GM23338 (cell line): Measurements from ENCODE around the gene ZNF385C. TPM values are rescaled to one million over a fixed set of nuclear protein-coding genes. Genes with fewer than 3 reads are reported as not detected.

ENCODE experiments used
- ATAC-seq: fragments of 200-7000 bp; cut with Tn5 transposase; 3 replicates; pipeline ENCODE4 v1.9.1; 2020
- DNase-seq: peaks from one replicate; pipeline ENCODE4 v3.0.0-alpha.2; 2015; ENCODE audit warnings: low spot score
- H2AFZ ChIP-seq: fragments of 200-600 bp; sonication (generic); 2 replicates; pipeline ENCODE4 v1.8.0; 2016; ENCODE audit warnings: antibody characterized with exemption, mild to moderate bottlenecking, moderate library complexity
- H3F3A ChIP-seq: fragments of 200-600 bp; sonication (generic); replicated peaks from 2 replicates; pipeline ENCODE4 v1.8.0; 2017; ENCODE audit warnings: antibody characterized with exemption, mixed run types, low read depth
- H3K27ac ChIP-seq: fragments of 200-600 bp; sonication (generic); 2 replicates; pipeline ENCODE4 v1.6.1; 2016; ENCODE audit warnings: low read depth
- H3K27me3 ChIP-seq: fragments of 200-600 bp; sonication (generic); 2 replicates; pipeline ENCODE4 v1.8.0; 2016; ENCODE audit warnings: mild to moderate bottlenecking, mixed run types, moderate library complexity; ENCODE audit not compliant: insufficient read depth
- H3K36me3 ChIP-seq: fragments of 200-600 bp; sonication (generic); 2 replicates; pipeline ENCODE4 v1.8.0; 2016; ENCODE audit warnings: mild to moderate bottlenecking; ENCODE audit not compliant: insufficient read depth
- H3K4me1 ChIP-seq: fragments of 200-600 bp; sonication (generic); 2 replicates; pipeline ENCODE4 v1.8.0; 2016; ENCODE audit warnings: mild to moderate bottlenecking, moderate library complexity; ENCODE audit not compliant: insufficient read depth
- H3K4me2 ChIP-seq: fragments of 200-600 bp; sonication (generic); 2 replicates; pipeline ENCODE4 v1.7.1; 2017; ENCODE audit warnings: mixed run types
- H3K4me3 ChIP-seq: fragments of 200-600 bp; sonication (generic); 2 replicates; pipeline ENCODE4 v1.6.1; 2016; ENCODE audit warnings: mixed run types
- H3K79me2 ChIP-seq: fragments of 200-600 bp; sonication (generic); replicated peaks from 2 replicates; pipeline ENCODE4 v1.8.0; 2017; ENCODE audit warnings: mild to moderate bottlenecking; ENCODE audit not compliant: insufficient read depth
- H3K9me2 ChIP-seq: fragments of 200-600 bp; sonication (generic); 2 replicates; pipeline ENCODE4 v1.8.0; 2017; ENCODE audit not compliant: insufficient read depth
- H4K20me1 ChIP-seq: fragments of 200-600 bp; sonication (generic); replicated peaks from 2 replicates; pipeline ENCODE4 v1.8.0; 2017; ENCODE audit warnings: mild to moderate bottlenecking; ENCODE audit not compliant: insufficient read depth
- H3K27ac Mint-ChIP-seq: 2 replicates; pipeline ENCODE4 v1.8.0; 2020; ENCODE audit warnings: inconsistent platforms, mild to moderate bottlenecking, moderate library complexity, mixed read lengths
- H3K27me3 Mint-ChIP-seq: 3 replicates; pipeline ENCODE4 v1.8.0; 2022; ENCODE audit warnings: low read depth, mild to moderate bottlenecking, moderate library complexity, mixed read lengths, inconsistent platforms; ENCODE audit not compliant: insufficient read depth, poor library complexity
- H3K36me3 Mint-ChIP-seq: 3 replicates; pipeline ENCODE4 v1.8.0; 2021; ENCODE audit warnings: low read depth, mild to moderate bottlenecking, inconsistent platforms, moderate library complexity, mixed read lengths
- H3K4me1 Mint-ChIP-seq: 3 replicates; pipeline ENCODE4 v1.8.0; 2020; ENCODE audit warnings: mild to moderate bottlenecking, inconsistent platforms, mixed read lengths
- H3K4me3 Mint-ChIP-seq: 3 replicates; pipeline ENCODE4 v1.8.0; 2021; ENCODE audit warnings: moderate library complexity, mild to moderate bottlenecking, inconsistent platforms, mixed read lengths
- H3K9me3 Mint-ChIP-seq: 3 replicates; pipeline ENCODE4 v1.8.0; 2020; ENCODE audit warnings: moderate library complexity, mild to moderate bottlenecking, inconsistent platforms, mixed read lengths
- CREB1 ChIP-seq: fragments of 250-450 bp; sonication (Bioruptor Pico); IDR thresholded peaks from 2 replicates; pipeline ENCODE4 v1.5.0; 2020; ENCODE audit warnings: low read depth, mild to moderate bottlenecking, moderate library complexity
- EZH2 ChIP-seq: fragments of 200-600 bp; sonication (generic); IDR thresholded peaks from one replicate; pipeline ENCODE4 v1.8.0; 2017; ENCODE audit warnings: antibody characterized with exemption, mild to moderate bottlenecking, low read depth; ENCODE audit not compliant: unreplicated experiment
- EZH2phosphoT487 ChIP-seq: fragments of 200-600 bp; sonication (generic); IDR thresholded peaks from one replicate; pipeline ENCODE4 v1.8.1; 2018; ENCODE audit warnings: antibody characterized with exemption; ENCODE audit not compliant: unreplicated experiment
- JUNB ChIP-seq: IDR thresholded peaks from one replicate; pipeline ENCODE4 v1.6.1; 2016; ENCODE audit warnings: antibody characterized with exemption; ENCODE audit not compliant: unreplicated experiment
- NANOG ChIP-seq: IDR thresholded peaks from 2 replicates; pipeline ENCODE4 v1.6.1; 2016; ENCODE audit warnings: antibody characterized with exemption, borderline replicate concordance
- POLR2AphosphoS5 ChIP-seq: IDR thresholded peaks from 2 replicates; pipeline ENCODE4 v1.6.1; 2016; ENCODE audit warnings: antibody characterized with exemption, low read depth
- STAT1 ChIP-seq: IDR thresholded peaks from one replicate; pipeline ENCODE4 v1.6.1; 2016; ENCODE audit warnings: antibody characterized with exemption; ENCODE audit not compliant: unreplicated experiment
- ZNF114 ChIP-seq: fragments of 250-450 bp; sonication (Bioruptor Pico); IDR thresholded peaks from 2 replicates; pipeline ENCODE4 v1.5.0; 2020; ENCODE audit warnings: mild to moderate bottlenecking, moderate library complexity
- ZNF331 ChIP-seq: fragments of 250-450 bp; sonication (Bioruptor Pico); IDR thresholded peaks from 2 replicates; pipeline ENCODE4 v1.5.0; 2020; ENCODE audit warnings: low read depth, mild to moderate bottlenecking, moderate library complexity
- polyA plus RNA-seq: library from polyadenylated mRNA; unstranded; fragments of >200 nt; fragmentation: Nextera tagmentation; extraction: Ambion mirVana; gene quantifications from 2 replicates; pipeline ENCODE4 v1.2.1, GENCODE V29; 2016
- total RNA-seq: library from RNA; depleted of rRNA; stranded (reverse); fragments of >200 nt; shearing (Covaris generic); gene quantifications from 2 replicates; pipeline ENCODE4 v1.2.3, GENCODE V29; 2014
- TF ChIP-seq, protein P1 (sequence below): IDR thresholded peaks from one replicate; pipeline ENCODE4 v1.6.1; 2018; ENCODE audit warnings: antibody characterized with exemption; ENCODE audit not compliant: unreplicated experiment
- TF ChIP-seq, protein P2 (sequence below): fragments of 250-450 bp; sonication (Bioruptor Pico); IDR thresholded peaks from 2 replicates; pipeline ENCODE4 v1.5.0; 2020; ENCODE audit warnings: mild to moderate bottlenecking, moderate library complexity
- TF ChIP-seq, protein P3 (sequence below), 2 experiments: fragments of 200-600 bp in 1 of 2; sonication (generic) in 1 of 2; conservative IDR thresholded peaks; 2 replicates each; pipeline versions ENCODE4 v1.5.1 to v1.6.1; 2016 to 2017; ENCODE audit warnings: antibody characterized with exemption in 2 of 2, low read depth in 2 of 2, mild to moderate bottlenecking in 2 of 2, moderate library complexity in 1 of 2
- TF ChIP-seq, protein P4 (sequence below): IDR thresholded peaks from 2 replicates; pipeline ENCODE4 v1.6.1; 2016; ENCODE audit warnings: antibody characterized with exemption

The ZNF385C gene
- total and polyA plus RNA-seq, 2 experiments from 2014 or later = 1.9 to 3.1 TPM

DNA sequence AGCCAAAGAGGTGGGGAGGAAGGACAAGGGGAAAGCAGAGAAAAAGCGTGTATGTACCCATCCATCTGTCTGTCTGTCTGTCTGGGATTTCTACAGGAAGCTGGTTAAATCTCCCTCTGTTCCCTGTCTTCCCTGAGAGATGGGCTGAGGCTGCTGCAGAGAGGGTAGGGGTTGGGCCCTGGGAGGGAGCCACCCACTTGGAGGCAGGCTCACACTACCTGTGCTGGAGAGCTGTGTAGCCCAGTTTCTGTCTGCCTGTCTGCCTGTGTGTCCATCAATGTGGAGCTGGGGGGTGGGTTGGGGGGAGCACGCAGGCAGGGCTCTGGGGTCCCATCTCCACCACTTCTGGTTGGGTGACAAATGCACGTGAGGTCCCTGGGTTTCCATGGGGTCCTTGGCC lies 29.3 kb downstream of the ZNF385C start:
- peaks cover 9% of the 10 kb centered on the region; the same call in 1 of the 2 replicates for H3K4me1 ChIP-seq
- ATAC-seq (peak; percentile 10; the same call in 2 of the 3 replicates), DNase-seq (no peak)
- H3K36me3 ChIP-seq = no peaks in the 10 kb centered on the region
- peaks cover 27% of the 10 kb centered on the region; the same call in 2 of the 3 replicates for H3K4me1 Mint-ChIP-seq
- H3K36me3 Mint-ChIP-seq = no peaks in the 10 kb centered on the region
- H3K27me3 Mint-ChIP-seq = peaks cover 22% of the 10 kb centered on the region
- H3K9me2 ChIP-seq = no peaks in the 10 kb centered on the region
- H3K27ac Mint-ChIP-seq = no peak overlapping the region
- H3K79me2 ChIP-seq = no peaks in the 10 kb centered on the region
- H3K9me3 Mint-ChIP-seq = no peaks in the 10 kb centered on the region
- H2AFZ ChIP-seq = no peak overlapping the region
- no peak for TF ChIP-seq CREB1 (CRISPR knock-in tag)
- no peak for TF ChIP-seq ZNF331 (CRISPR knock-in tag)
- TF ChIP-seq EZH2 = no peak
- no peak for TF ChIP-seq POLR2AphosphoS5
- TF ChIP-seq, protein P1, sequence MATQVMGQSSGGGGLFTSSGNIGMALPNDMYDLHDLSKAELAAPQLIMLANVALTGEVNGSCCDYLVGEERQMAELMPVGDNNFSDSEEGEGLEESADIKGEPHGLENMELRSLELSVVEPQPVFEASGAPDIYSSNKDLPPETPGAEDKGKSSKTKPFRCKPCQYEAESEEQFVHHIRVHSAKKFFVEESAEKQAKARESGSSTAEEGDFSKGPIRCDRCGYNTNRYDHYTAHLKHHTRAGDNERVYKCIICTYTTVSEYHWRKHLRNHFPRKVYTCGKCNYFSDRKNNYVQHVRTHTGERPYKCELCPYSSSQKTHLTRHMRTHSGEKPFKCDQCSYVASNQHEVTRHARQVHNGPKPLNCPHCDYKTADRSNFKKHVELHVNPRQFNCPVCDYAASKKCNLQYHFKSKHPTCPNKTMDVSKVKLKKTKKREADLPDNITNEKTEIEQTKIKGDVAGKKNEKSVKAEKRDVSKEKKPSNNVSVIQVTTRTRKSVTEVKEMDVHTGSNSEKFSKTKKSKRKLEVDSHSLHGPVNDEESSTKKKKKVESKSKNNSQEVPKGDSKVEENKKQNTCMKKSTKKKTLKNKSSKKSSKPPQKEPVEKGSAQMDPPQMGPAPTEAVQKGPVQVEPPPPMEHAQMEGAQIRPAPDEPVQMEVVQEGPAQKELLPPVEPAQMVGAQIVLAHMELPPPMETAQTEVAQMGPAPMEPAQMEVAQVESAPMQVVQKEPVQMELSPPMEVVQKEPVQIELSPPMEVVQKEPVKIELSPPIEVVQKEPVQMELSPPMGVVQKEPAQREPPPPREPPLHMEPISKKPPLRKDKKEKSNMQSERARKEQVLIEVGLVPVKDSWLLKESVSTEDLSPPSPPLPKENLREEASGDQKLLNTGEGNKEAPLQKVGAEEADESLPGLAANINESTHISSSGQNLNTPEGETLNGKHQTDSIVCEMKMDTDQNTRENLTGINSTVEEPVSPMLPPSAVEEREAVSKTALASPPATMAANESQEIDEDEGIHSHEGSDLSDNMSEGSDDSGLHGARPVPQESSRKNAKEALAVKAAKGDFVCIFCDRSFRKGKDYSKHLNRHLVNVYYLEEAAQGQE = no peak
- no peak for TF ChIP-seq EZH2phosphoT487
- no peak for TF ChIP-seq ZNF114 (CRISPR knock-in tag)
- no peak for TF ChIP-seq STAT1
- TF ChIP-seq, protein P2, sequence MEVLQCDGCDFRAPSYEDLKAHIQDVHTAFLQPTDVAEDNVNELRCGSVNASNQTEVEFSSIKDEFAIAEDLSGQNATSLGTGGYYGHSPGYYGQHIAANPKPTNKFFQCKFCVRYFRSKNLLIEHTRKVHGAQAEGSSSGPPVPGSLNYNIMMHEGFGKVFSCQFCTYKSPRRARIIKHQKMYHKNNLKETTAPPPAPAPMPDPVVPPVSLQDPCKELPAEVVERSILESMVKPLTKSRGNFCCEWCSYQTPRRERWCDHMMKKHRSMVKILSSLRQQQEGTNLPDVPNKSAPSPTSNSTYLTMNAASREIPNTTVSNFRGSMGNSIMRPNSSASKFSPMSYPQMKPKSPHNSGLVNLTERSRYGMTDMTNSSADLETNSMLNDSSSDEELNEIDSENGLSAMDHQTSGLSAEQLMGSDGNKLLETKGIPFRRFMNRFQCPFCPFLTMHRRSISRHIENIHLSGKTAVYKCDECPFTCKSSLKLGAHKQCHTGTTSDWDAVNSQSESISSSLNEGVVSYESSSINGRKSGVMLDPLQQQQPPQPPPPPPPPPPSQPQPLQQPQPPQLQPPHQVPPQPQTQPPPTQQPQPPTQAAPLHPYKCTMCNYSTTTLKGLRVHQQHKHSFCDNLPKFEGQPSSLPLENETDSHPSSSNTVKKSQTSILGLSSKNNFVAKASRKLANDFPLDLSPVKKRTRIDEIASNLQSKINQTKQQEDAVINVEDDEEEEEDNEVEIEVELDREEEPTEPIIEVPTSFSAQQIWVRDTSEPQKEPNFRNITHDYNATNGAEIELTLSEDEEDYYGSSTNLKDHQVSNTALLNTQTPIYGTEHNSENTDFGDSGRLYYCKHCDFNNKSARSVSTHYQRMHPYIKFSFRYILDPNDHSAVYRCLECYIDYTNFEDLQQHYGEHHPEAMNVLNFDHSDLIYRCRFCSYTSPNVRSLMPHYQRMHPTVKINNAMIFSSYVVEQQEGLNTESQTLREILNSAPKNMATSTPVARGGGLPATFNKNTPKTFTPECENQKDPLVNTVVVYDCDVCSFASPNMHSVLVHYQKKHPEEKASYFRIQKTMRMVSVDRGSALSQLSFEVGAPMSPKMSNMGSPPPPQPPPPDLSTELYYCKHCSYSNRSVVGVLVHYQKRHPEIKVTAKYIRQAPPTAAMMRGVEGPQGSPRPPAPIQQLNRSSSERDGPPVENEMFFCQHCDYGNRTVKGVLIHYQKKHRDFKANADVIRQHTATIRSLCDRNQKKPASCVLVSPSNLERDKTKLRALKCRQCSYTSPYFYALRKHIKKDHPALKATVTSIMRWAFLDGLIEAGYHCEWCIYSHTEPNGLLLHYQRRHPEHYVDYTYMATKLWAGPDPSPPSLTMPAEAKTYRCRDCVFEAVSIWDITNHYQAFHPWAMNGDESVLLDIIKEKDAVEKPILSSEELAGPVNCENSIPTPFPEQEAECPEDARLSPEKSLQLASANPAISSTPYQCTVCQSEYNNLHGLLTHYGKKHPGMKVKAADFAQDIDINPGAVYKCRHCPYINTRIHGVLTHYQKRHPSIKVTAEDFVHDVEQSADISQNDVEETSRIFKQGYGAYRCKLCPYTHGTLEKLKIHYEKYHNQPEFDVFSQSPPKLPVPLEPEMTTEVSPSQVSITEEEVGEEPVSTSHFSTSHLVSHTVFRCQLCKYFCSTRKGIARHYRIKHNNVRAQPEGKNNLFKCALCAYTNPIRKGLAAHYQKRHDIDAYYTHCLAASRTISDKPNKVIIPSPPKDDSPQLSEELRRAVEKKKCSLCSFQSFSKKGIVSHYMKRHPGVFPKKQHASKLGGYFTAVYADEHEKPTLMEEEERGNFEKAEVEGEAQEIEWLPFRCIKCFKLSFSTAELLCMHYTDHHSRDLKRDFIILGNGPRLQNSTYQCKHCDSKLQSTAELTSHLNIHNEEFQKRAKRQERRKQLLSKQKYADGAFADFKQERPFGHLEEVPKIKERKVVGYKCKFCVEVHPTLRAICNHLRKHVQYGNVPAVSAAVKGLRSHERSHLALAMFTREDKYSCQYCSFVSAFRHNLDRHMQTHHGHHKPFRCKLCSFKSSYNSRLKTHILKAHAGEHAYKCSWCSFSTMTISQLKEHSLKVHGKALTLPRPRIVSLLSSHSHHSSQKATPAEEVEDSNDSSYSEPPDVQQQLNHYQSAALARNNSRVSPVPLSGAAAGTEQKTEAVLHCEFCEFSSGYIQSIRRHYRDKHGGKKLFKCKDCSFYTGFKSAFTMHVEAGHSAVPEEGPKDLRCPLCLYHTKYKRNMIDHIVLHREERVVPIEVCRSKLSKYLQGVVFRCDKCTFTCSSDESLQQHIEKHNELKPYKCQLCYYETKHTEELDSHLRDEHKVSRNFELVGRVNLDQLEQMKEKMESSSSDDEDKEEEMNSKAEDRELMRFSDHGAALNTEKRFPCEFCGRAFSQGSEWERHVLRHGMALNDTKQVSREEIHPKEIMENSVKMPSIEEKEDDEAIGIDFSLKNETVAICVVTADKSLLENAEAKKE (CRISPR knock-in tag) = no peak
- TF ChIP-seq JUNB = no peak
- TF ChIP-seq, protein P3, sequence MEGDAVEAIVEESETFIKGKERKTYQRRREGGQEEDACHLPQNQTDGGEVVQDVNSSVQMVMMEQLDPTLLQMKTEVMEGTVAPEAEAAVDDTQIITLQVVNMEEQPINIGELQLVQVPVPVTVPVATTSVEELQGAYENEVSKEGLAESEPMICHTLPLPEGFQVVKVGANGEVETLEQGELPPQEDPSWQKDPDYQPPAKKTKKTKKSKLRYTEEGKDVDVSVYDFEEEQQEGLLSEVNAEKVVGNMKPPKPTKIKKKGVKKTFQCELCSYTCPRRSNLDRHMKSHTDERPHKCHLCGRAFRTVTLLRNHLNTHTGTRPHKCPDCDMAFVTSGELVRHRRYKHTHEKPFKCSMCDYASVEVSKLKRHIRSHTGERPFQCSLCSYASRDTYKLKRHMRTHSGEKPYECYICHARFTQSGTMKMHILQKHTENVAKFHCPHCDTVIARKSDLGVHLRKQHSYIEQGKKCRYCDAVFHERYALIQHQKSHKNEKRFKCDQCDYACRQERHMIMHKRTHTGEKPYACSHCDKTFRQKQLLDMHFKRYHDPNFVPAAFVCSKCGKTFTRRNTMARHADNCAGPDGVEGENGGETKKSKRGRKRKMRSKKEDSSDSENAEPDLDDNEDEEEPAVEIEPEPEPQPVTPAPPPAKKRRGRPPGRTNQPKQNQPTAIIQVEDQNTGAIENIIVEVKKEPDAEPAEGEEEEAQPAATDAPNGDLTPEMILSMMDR (conservative IDR thresholded peaks at IDR 0.05; ENCODE audit: low read depth in 2 of 2) = no peak
- no peak for TF ChIP-seq NANOG
- TF ChIP-seq, protein P4, sequence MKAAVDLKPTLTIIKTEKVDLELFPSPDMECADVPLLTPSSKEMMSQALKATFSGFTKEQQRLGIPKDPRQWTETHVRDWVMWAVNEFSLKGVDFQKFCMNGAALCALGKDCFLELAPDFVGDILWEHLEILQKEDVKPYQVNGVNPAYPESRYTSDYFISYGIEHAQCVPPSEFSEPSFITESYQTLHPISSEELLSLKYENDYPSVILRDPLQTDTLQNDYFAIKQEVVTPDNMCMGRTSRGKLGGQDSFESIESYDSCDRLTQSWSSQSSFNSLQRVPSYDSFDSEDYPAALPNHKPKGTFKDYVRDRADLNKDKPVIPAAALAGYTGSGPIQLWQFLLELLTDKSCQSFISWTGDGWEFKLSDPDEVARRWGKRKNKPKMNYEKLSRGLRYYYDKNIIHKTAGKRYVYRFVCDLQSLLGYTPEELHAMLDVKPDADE = no peak
- H3K4me3 ChIP-seq = no peak overlapping the region
- no peaks in the 10 kb centered on the region for H4K20me1 ChIP-seq
- H3K27me3 ChIP-seq = 0 out of 2 replicates have a peak, but pooled peaks cover 9% of the 10 kb centered on the region
- H3K27ac ChIP-seq = no peak overlapping the region
- H3K4me2 ChIP-seq = no peak overlapping the region
- H3F3A ChIP-seq = 0 out of 2 replicates have a peak, but pooled peaks cover 3% of the 10 kb centered on the region
- H3K4me3 Mint-ChIP-seq = no peak overlapping the region
